ENCODE measurements around the gene XRCC5. TPM values are rescaled to one million over a fixed set of nuclear protein-coding genes. Genes with fewer than 3 reads are reported as not detected.
A peak's percentile ranks its signal among the peaks of the same experiment; 100 is the strongest.
"Not testable (repeated sequence)": the region's sequence is repeated elsewhere in the genome, so short reads cannot be mapped to it uniquely, and the experiment has no call there.

The XRCC5 gene
- total RNA-seq, 4 donors from 2014 or later = 107 to 132 (median 116) TPM

- no peak for DNase-seq (ENCODE audit: low spot score in 2 of 2)
- intact Hi-C loops (cut with DNase I; ENCODE audit: low total_unique reads) = no loop called here
- TF ChIP-seq CTCF (IDR thresholded peaks at IDR 0.05) (no peak), POLR2A (IDR thresholded peaks at IDR 0.05) (no peak)
- 86 to 87% methylated on average over 6 of the region's 6 CpGs for WGBS, 2 donors
- H3K4me3 ChIP-seq (ENCODE audit: low read depth, poor library complexity, severe bottlenecking) = no peak overlapping the region
These were observed 33.4 kb upstream of the XRCC5 start for GRCh38 chr2:216075510-216076485.

- no peak for DNase-seq (ENCODE audit: low spot score in 2 of 2)
- intact Hi-C loops (cut with DNase I; ENCODE audit: low total_unique reads) = no loop called here
These were observed 30.4 kb upstream of the XRCC5 start for GRCh38 chr2:216078776-216079175.

GRCh38 chr2:216080048-216080447, 29.1 kb upstream of the XRCC5 start:
- 97 to 99% methylated on average over 10 of the region's 10 CpGs for WGBS, 2 donors
- H3K4me3 ChIP-seq (ENCODE audit: low read depth, poor library complexity, severe bottlenecking); DNase-seq (ENCODE audit: low spot score in 2 of 2); intact Hi-C loops (cut with DNase I; ENCODE audit: low total_unique reads): not testable (repeated sequence)

More at GRCh38 chr2:216078776-216079175, 30.4 kb upstream of the XRCC5 start:
- H3K4me3 ChIP-seq (ENCODE audit: low read depth, poor library complexity, severe bottlenecking) = no peak overlapping the region
- 76 to 79% methylated on average over 1 of the region's 1 CpG for WGBS, 2 donors
- TF ChIP-seq POLR2A (IDR thresholded peaks at IDR 0.05) (no peak), CTCF (IDR thresholded peaks at IDR 0.05) (no peak)

GRCh38 chr2:216081012-216081411, 28.1 kb upstream of the XRCC5 start:
- WGBS, 2 donors = 17 to 25% methylated on average over 1 of the region's 1 CpG
- peak overlapping the region; percentile 62 for H3K4me3 ChIP-seq (ENCODE audit: low read depth, poor library complexity, severe bottlenecking)
- no peak for DNase-seq (ENCODE audit: low spot score in 2 of 2)
- intact Hi-C loops (cut with DNase I; ENCODE audit: low total_unique reads) = no loop called here
- TF ChIP-seq CTCF (IDR thresholded peaks at IDR 0.05) = no peak
- TF ChIP-seq POLR2A (IDR thresholded peaks at IDR 0.05) = no peak

GRCh38 chr2:216081487-216082116, 27.5 kb upstream of the XRCC5 start, which contains the start of the genes PECR and TMEM169:
PECR (minus strand) TSS chr2:216081809; CDS start chr2:216081741, 68 bp downstream.
TMEM169 (plus strand) TSS chr2:216081919; CDS start chr2:216095964, 14,045 bp downstream.
- intact Hi-C loops (cut with DNase I; ENCODE audit: low total_unique reads) = no loop called here
- peak within 1 kb of the TSS; percentile 62 for H3K4me3 ChIP-seq (ENCODE audit: low read depth, poor library complexity, severe bottlenecking)
- TF ChIP-seq POLR2A (IDR thresholded peaks at IDR 0.05) = no peak
- TF ChIP-seq CTCF (IDR thresholded peaks at IDR 0.05) = no peak
- peak; percentile 69 to 95 for DNase-seq (ENCODE audit: low spot score in 2 of 2)
- 0 to 1% methylated on average over 16 to 44 of the region's 44 CpGs for WGBS, 2 donors

GRCh38 chr2:216082117-216082711, 26.9 kb upstream of the XRCC5 start:
- TF ChIP-seq POLR2A (IDR thresholded peaks at IDR 0.05) = no peak
- TF ChIP-seq CTCF (IDR thresholded peaks at IDR 0.05) = no peak
- intact Hi-C loops (cut with DNase I; ENCODE audit: low total_unique reads) = no loop called here
- no peak for DNase-seq (ENCODE audit: low spot score in 2 of 2)
- H3K4me3 ChIP-seq (ENCODE audit: low read depth, poor library complexity, severe bottlenecking) = peak overlapping the region; percentile 62
- WGBS, 2 donors = 8 to 12% methylated on average over 21 to 22 of the region's 22 CpGs
